ENCODE results near the gene S100A7A.

S100A7A gene

DNA sequence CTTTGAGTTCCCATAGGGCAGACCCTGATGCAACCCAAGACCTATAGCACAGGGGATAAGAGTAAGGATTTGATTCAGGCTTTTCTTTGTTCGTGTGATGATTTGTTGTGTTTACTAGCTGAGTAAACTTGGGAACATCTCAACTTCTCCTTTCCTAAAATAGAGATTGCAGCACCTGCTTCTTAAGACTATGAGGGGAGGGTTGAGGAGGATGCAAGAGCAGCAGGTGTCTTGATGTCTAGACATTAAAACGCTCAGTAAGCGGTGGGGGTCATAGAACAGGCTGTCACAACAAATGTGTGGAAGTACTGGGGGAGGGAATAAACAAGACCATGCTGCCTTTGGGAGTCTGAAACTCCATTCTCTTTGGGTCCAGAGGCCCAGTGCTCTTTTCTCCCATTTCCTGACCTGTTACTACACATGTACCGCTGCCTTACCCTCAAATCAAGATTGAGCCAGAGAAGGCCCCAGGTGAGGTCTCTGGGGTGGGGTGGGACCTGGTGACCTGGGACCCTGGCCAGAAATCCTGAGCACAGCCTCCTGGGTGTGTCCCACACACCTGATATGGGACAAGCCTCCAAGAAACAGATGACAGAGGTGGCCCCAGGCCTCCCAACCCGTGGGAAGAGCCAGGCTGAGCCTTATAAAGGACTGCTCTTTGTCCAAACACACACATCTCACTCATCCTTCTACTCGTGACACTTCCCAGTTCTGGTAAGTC, at the start of gene S100A7A:
Gene S100A7A, plus strand, starts transcription at position 671 of the 721 bp plus-strand sequence. CDS start 1,563 bp downstream, outside the sequence.
- intact Hi-C loops (cut with DNase I; ENCODE audit: low total_unique reads), result no loop called here
- TF ChIP-seq, protein P1, sequence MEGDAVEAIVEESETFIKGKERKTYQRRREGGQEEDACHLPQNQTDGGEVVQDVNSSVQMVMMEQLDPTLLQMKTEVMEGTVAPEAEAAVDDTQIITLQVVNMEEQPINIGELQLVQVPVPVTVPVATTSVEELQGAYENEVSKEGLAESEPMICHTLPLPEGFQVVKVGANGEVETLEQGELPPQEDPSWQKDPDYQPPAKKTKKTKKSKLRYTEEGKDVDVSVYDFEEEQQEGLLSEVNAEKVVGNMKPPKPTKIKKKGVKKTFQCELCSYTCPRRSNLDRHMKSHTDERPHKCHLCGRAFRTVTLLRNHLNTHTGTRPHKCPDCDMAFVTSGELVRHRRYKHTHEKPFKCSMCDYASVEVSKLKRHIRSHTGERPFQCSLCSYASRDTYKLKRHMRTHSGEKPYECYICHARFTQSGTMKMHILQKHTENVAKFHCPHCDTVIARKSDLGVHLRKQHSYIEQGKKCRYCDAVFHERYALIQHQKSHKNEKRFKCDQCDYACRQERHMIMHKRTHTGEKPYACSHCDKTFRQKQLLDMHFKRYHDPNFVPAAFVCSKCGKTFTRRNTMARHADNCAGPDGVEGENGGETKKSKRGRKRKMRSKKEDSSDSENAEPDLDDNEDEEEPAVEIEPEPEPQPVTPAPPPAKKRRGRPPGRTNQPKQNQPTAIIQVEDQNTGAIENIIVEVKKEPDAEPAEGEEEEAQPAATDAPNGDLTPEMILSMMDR (IDR thresholded peaks at IDR 0.05), result no peak
- no peak for DNase-seq

GRCh38 chr1:153367090-153367489, 49.2 kb upstream of the S100A7A start:
- Histone ChIP-seq H3K4me1 (peaks cover 0 to 6% (median 0%) of the 10 kb centered on the region in 4 donors), H3K27me3 (peaks cover 0 to 13% of the 10 kb centered on the region in 2 donors), H3K9me3 (no peaks in the 10 kb centered on the region), H3K4me3 (no peak overlapping the region), H3K27ac (no peak overlapping the region), H3K36me3 (no peaks in the 10 kb centered on the region)
- TF ChIP-seq, protein P1 (IDR thresholded peaks at IDR 0.05), result no peak
- intact Hi-C loops (cut with DNase I; ENCODE audit: low total_unique reads), result no loop called here
- DNase-seq, result no peak

More for the DNA sequence above, at the start of gene S100A7A:
- H3K36me3 ChIP-seq, result no peaks in the 10 kb centered on the region
- H3K27me3 ChIP-seq, result peaks cover 0 to 7% of the 10 kb centered on the region in 2 donors
- H3K4me1 ChIP-seq, result no peaks in the 10 kb centered on the region
- H3K4me3 ChIP-seq, result no peak within 1 kb of the TSS
- H3K9me3 ChIP-seq, result no peaks in the 10 kb centered on the region
- no peak within 1 kb of the TSS for H3K27ac ChIP-seq

DNA sequence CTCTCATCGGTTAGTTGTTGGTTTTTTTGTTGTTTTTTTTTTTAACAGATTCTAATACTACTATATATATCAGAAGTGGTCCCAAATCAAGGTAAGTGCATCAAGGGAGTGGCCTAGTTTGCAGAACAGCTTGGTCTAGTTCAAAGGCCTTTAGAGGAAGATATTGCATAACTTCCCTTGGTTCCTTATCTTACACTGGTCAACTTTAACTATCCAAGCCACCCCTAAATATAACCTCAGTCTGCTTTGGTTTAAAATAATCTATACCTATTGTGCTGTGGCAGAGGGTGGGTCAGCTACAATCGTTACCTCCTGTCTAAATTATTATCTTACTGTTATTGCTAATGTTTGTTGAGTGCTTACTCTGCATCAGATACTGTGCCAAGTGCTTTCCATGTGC, 47.8 kb upstream of the S100A7A start:
- DNase-seq, result no peak
- Histone ChIP-seq H3K27me3 (peaks cover 0 to 13% of the 10 kb centered on the region in 2 donors), H3K9me3 (no peaks in the 10 kb centered on the region), H3K4me1 (peaks cover 0 to 6% (median 0%) of the 10 kb centered on the region in 4 donors), H3K27ac (no peak overlapping the region), H3K36me3 (no peaks in the 10 kb centered on the region), H3K4me3 (no peak overlapping the region)
- intact Hi-C loops (cut with DNase I; ENCODE audit: low total_unique reads), result no loop called here
- TF ChIP-seq, protein P1 (IDR thresholded peaks at IDR 0.05), result no peak

DNA sequence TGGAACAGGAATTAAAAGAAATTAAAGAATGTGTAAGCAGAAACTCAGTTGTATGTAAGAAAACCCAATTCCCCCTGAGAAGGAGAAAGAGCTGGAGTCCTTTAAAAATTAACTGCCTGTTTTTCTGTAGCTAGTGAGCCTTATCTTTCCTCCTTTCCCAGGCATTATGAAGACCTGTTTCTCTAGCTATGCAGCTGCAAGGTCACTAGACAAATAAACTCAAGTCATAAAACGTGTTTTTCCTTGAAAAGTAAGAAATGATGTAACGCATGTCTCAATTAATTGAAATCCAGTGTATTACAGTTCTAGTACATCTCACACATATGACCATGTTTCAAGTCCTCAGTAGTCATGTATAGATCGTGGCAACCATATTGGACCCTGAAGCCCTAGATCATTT, 46.2 kb upstream of the S100A7A start:
- H3K4me1 ChIP-seq, result peaks cover 0 to 6% (median 0%) of the 10 kb centered on the region in 4 donors
- no peak overlapping the region for H3K4me3 ChIP-seq
- TF ChIP-seq, protein P1 (IDR thresholded peaks at IDR 0.05), result no peak
- H3K27me3 ChIP-seq, result peaks cover 0 to 10% of the 10 kb centered on the region in 2 donors
- no peak overlapping the region for H3K27ac ChIP-seq
- no peaks in the 10 kb centered on the region for H3K36me3 ChIP-seq
- H3K9me3 ChIP-seq, result no peaks in the 10 kb centered on the region
- intact Hi-C loops (cut with DNase I; ENCODE audit: low total_unique reads), result no loop called here
- no peak for DNase-seq

- TF ChIP-seq, protein P1 (IDR thresholded peaks at IDR 0.05), result no peak
- no peaks in the 10 kb centered on the region for H3K9me3 ChIP-seq
- no peak for DNase-seq
- intact Hi-C loops (cut with DNase I; ENCODE audit: low total_unique reads), result no loop called here
- H3K27ac ChIP-seq, result no peak overlapping the region
- H3K27me3 ChIP-seq, result peaks cover 0 to 3% of the 10 kb centered on the region in 2 donors
- no peaks in the 10 kb centered on the region for H3K36me3 ChIP-seq
- no peaks in the 10 kb centered on the region for H3K4me1 ChIP-seq
- no peak overlapping the region for H3K4me3 ChIP-seq
Observed at GRCh38 chr1:153371231-153371630, 45.1 kb upstream of the S100A7A start.
